ENCODE data around the gene DOK4.
A peak's percentile ranks its signal among the peaks of the same experiment; 100 is the strongest.
"Not testable (repeated sequence)": the region's sequence is repeated elsewhere in the genome, so short reads cannot be mapped to it uniquely, and the experiment has no call there.

DOK4 gene

DNA sequence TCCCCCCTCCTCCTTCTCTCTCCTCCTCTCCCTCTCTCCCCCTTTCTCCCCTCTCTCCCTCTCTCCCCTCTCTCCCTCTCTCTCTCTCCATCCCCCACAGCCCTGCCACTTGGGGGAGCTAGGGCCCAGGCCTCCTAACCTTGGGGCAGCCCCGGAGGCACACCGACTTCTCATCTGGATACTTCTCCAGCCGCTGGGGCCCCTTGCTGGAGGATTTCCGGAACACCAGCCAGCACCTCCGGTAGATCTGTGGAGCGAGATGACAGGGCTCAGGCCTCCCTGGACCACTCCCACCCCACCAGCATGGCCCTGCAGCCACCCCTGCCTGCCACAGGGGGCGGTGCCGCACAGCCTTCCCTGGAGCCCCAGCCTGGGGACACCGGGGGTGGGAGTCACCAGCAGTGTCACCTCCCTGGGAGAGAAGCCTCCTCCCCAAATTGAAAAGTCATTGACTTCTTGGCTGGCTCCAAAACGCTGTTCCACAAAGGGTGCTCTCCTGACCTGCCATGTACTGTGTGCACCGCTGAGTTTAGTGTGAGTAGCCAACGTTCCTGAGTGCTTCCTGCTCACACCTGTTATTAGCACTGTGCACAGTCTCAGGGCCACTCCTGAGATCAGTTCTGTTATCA lies 10.5 kb downstream of the DOK4 start:
- peak; percentile 39 for DNase-seq

DNA sequence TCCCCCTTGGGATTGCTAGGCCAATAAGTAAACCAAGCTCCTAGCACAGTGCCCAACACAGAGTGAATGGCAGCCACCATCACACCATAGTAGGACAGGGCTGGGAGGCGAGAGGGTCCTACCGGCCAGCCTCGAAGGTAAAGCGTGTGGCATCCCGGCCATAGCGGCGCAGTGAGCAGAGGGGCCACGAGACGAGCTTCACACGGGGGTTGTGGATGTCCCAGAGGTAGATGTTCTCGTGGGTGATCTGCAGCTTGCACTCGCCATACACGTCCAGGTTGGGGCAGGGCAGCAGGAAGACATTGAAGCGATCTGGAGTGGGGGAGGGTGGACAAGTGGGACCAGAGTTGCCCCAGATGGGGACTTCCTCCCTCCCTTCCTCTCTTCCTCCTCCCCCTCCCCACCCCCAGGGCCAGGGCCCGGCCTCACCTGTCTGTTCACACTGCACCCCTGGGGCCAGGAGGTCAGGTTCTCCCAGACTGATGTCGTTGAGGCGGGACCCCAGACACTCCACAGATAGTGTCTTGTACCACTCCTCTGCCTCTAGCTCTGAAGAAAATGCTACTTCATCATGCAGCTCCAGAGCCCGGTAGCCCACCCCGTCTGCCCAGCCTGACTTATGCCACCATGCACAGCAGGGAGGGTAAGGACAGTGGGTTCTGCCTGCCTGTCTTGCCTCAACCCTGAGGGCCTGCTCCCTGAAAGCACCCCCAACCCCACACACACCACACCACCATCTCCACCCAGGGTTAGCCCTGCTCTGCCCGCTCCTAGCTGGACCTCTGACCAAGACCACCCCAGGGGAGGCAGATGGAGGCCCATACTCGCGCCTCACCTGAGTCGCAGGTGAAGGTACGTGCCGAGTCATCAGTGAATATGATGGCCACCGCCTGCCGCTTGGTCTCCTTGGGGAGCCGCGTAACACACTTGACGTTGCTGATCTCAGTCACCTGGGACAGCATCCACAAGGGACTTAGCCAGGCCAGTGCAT lies 11.3 kb downstream of the DOK4 start:
- no peak for DNase-seq

- DNase-seq = no peak
Observed at GRCh38 chr16:57473906-57474305, 12.4 kb downstream of the DOK4 start.

DNA sequence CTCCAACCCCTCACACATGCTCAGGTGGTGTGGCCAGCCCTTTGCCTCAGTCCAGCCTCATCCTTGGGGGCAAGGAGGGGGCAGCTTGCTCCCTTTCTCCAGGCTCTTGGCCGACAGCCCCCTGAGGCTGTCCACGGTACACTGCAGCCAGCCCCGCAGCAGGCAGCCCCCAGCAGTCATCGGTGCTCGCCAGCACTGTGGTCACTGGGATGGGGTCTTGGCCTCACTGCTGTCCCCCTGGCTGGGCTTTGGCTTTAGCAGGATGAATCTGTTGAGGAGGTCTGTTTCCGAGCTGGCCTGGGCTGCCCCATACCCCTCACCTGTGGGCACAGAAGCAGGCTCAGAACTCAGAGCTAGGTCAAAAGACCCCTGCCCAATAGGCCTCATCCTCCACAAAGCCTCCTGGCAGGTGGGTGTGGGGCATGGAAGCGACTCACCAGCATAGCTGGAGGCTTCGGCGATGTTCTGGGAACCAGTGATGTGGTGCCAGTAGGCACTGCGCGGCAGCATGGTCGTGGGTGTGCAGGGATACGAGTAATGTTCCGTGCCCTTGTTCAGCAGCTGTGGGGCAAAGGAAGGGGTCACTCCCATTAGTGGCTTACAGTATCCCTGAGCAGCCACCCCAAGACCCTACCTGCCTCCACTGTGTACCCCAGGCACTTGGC lies 13.0 kb downstream of the DOK4 start:
- no peak for DNase-seq

DNA sequence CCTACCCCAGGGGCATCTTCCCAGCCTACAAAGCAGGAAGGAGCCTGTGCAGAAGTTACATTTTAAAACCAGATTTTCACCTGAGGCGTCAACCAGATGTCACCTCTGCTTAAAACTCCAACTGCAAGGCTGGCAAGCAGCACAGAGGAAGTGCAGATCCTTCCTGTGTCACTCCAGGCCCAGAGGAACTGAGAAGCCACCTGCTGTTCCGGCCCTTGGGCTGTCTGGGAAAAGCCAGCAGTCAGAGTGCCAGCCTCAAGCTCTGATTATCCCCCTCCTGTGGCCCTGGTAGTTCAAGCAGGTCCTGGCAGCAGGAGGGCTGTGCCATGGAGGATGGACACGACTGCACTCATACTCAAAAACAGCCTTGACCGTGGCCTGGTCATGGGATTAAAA lies 13.6 kb downstream of the DOK4 start:
- DNase-seq = no peak

DNA sequence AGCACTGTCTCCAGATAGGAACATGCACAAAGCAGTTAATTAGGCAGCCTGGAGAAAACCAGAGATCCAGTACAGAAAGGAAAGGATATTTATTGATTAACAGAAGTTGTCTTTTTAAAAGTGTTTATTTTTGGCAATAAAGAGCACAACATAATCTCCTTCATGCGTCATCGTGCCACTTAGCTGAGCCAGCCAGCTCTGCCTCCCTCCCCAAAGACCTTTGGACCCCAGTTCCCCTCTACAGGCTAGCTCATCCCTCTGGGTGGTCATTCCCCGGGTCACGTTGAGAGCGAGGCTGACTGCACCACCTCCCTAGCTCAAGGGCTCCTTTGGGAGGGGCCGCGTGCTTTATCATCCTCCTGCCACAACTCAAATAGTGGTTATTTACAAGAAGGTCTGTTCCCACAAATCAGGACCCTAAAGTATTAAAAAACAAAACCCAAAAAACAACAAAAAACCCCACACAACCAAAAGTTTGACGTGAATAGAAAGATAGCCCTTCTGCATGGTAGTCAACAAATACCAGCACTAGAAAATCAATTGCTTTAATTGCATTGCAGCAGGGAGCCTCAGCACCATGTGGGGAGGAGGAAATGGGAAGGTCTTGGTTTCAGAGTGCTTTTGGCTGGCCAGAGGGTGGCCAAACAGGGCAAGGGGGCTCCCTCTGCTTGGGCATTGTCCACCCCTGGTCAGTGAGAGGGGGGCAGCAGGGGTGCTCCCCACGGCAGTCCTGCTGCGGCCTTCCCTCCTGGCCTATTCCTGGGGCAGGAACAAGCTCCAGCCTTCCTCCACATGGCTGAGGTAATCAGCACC lies 14.2 kb downstream of the DOK4 start:
- DNase-seq = no peak

DNA sequence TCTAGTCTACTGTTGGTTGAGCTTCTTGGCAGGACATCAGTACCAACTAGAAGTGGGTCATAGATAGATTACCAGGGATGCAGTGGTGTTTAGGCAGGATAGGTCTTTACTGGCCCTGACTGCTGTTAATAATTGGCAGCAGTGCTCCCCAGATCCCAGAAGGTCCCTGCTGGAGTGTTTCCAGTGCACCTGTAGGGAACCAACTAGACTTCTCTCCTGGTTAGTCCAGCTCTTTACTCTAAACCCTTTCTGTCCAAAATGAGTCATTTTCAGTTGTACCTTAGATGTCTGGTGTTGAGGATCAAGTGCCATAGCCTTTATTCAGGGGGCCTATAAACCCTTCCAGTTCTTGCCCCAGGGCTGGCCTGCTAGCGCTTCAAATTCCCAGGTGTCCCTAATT lies 15.1 kb downstream of the DOK4 start:
- DNase-seq = no peak

DNA sequence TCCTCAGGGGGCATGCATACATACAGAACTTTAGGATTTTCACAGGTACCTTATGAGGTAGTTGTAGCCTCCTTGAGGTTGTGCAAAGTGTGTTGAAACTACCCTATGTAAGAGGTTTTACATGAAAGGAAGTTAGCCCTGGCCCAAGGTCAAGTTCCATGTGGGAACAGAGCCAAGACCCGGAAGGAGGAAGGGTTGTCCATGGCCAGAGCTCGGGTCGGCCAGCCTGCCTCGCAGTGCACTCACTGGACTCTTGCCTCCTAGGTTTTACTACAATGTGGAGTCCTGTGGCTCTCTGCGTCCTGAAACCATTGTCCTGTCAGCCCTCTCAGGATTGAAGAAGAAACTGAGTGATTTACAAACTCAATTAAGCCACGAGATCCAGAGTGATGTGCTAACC lies 15.6 kb downstream of the DOK4 start:
- peak; percentile 19 for DNase-seq

DNA sequence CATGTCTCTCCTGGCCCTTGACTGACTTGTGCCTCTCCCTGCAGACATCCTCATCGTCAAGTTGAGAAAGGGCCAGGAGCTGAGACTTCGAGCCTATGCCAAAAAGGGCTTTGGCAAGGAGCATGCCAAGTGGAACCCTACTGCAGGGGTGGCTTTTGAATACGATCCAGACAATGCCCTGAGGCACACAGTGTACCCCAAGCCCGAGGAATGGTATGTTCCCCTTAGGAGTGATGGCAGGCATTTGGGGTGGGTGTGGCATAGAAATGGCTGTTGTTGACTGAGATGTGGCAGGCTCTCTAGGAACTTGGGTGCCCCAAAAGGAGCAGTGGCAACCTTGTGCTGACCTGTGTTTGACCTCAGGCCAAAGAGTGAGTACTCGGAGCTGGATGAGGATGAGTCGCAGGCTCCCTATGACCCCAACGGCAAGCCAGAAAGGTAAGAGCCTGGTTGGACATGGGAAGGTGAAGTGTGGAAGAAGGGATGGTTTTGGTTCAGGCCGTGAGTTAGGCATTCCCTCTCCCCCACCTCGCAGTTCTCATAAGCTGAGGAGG lies 16.3 kb downstream of the DOK4 start:
- DNase-seq = no peak

GRCh38 chr16:57469046-57469445 lies 17.2 kb downstream of the DOK4 start:
- DNase-seq = no peak

GRCh38 chr16:57468346-57468745 lies 17.9 kb downstream of the DOK4 start:
- DNase-seq = no peak

GRCh38 chr16:57464523-57464922 lies 21.8 kb downstream of the DOK4 start:
- no peak for DNase-seq

DNA sequence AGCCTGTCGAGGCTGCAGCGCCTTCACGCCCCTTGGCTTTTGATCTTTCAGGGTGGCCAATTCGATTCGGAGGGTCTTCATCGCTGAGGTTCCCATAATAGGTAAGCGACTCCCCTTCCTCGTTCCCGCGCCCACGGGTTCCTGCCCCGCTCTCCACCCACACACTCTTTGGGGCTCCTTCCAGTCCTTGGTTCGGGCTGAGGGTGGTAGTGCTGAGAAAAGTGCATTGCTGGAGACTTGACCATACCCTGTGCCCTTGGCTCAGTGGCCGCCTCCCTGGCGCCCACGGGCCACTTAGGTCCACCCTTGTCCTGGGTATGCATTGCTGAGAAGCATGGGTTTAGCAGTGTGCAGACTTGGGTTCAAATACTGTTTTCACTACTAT lies 23.3 kb downstream of the DOK4 start:
- DNase-seq = peak; percentile 12

GRCh38 chr16:57462209-57462977 lies 23.9 kb downstream of the DOK4 start, which contains the start of gene POLR2C:
Gene POLR2C, plus strand, starts transcription at chr16:57462679. Its CDS starts 46 bp downstream, at chr16:57462725.
- DNase-seq = peak; percentile 86

DNA sequence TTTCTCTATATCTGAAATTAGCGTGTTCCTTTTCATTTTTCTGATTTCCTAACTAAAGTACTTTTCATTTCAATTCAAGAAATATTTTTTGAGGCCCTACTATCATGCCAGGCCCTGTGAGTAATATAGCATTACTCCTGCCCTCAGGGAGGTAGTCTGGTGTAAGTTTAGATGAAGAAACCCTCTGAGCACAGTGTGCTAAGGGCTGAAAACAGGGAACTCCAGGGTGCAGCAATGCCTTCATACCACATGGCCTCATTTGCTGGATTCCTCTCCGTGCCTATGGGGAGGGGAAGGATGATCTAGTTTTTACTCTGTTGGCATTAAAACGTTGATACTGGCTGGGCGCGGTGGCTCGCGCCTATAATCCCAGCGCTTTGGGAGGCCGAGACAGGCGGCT lies 34.3 kb downstream of the DOK4 start:
- DNase-seq = peak; percentile 25

GRCh38 chr16:57447186-57447962 lies 38.9 kb downstream of the DOK4 start, which contains the start of the genes CIAPIN1 and COQ9:
Gene CIAPIN1, minus strand, starts transcription at chr16:57447385. Its CDS starts 6,457 bp downstream, at chr16:57440928.
Gene COQ9, plus strand, starts transcription at chr16:57447479. Its CDS starts 27 bp downstream, at chr16:57447506.
- DNase-seq = peak; percentile 96

GRCh38 chr16:57446531-57447185 lies 39.6 kb downstream of the DOK4 start:
- DNase-seq = peak; percentile 20

GRCh38 chr16:57445510-57445909 lies 40.8 kb downstream of the DOK4 start:
- no peak for DNase-seq

- DNase-seq = peak; percentile 10
Observed at GRCh38 chr16:57444711-57445110, 41.6 kb downstream of the DOK4 start.

DNA sequence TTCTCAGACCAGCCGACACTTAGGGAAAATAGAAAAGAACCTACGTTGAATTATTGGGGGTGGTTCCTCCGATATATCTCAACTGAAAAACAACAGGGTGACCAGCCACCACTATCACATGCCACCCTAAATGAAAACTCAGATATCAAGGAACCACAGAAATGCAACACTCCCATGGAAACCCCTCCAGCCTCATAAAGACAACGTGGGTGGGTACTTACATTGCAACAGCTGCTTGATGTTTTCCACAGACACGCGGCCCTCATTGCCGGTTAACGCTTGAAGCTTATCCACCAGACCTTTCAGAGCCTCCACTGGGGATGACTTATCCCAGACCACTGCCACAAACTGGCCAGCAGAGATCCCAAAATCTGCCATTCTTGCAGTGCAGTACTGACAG lies 45.7 kb downstream of the DOK4 start:
- DNase-seq = not testable (repeated sequence)

All from inflammatory macrophage treated with lipopolysaccharide for 4 hours (primary cell).